Posterior cingulate gyrus (tissue), 11 donors: Measurements from ENCODE around the gene SSR3.
"Not testable (repeated sequence)": the region's sequence is repeated elsewhere in the genome, so short reads cannot be mapped to it uniquely, and the experiment has no call there.

Source experiments
- DNase-seq, 10 donors: peaks; one replicate each; pipeline versions ENCODE4 v3.0.0 to v3.0.0-alpha.2; 2020 to 2021; ENCODE audit warnings: mixed read lengths in 3 of 10
- intact Hi-C: fragments of 100-400 bp; cut with DNase I; formaldehyde crosslinking; loops from one replicate; pipeline ENCODE4 v1.15.1; 2023

The SSR3 gene

DNA sequence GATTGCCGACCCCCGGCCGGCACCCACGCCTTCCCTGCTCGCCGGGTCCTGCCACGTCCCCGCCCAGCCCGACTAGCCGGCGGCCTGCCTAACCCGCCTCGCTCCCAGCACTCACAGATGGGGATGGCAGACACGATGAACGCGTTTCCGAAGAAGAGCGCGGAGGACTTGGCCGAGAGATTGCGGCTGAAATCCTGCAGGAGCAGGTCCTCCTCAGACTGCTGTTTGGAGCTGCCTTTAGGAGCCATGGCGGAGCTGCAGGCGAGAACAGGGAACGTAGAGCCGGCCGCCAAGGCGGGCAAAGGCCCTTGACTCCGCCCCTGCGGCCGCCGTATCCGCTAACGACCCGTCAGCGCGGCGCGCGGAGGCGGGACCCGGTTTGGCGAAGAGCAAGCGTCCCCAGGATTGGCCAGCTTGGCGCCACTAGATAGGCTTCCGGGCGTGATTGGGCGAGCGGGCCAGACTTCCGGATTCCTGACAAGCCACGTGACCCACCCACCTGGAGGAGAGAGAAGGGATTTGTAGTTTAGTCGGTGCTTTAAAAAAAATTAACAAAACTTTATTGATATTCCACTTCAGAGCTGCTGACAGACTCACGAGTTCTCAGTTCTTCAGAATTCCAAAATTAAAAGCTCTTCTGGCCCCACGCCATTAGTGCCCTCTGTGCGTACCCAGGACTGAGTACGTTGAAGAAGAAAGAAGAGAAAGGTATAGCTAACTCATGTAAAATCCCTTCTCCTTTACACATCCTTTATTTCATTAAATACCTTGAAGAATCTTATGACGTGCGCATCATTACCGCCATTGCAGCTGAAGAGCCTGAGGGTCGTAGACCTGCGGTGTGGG lies at the start of gene SSR3:
SSR3 (minus strand) TSS at position 276 of the 846 bp plus-strand sequence; CDS start at position 248, 28 bp downstream.
- intact Hi-C loops: loop anchor here (2.0 to 5.0 kb wide), 3 partner anchors 120 to 527 kb away; partner anchors contain the start of gene TIPARP
- DNase-seq: peak; percentile 98 to 100 (median 99)

DNA sequence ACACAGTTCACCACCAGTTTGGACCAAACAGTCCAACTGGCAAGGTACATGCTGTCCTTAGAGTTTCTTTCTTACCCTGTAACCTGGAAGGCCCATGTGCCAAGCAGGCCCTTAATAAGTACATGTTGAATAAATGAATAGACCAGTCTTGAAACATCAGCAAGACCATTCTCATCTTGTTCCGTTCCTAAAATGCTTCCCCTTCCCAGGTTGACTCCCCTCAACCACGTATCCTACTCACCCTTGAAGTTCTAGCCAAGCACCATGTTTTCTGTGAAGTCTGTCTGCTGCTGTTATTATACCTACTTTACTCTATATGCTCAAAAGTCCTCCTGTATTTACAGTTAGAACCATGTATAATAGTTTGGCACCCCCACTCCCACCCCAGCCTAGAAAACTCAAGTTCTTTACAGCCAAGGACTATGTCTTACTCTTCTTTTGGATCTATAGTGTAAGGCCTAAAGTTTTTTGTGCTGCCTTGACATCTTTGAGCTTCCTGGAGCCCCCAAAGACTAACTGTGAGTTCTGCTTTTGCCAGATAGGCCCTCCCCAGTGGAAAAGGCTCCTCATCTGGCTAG lies 49.2 kb upstream of the SSR3 start:
- no peak for DNase-seq
- intact Hi-C loops: no loop called here

DNA sequence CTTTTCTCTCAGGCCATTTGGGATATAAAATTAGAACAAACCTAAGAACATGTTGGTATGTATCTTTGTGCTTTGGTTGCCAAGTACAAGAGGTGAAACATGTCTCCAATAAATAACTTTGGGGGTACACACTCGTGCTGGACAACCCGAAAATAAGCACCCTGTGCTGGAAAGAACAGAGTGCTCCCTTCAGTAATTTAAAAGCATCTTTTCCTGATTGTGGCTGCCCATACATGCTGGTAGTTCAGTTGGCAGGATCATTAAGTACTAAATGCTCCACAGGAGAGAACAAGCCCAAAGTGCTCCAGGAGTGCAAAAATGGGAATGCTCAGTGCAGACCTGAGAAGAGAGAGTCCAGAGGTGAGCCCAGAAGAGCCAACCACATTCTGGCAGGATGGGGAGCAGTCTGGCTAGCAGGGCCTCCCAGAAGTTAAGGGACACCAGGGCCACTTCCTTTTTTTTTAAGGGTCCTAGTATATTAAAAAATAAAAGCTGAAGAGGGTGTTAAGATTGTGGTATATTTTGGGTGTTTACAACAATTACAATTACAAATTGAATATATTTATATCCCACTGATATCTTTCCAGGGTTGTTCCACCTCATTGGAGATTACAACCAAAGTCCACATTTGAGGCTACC lies 48.6 kb upstream of the SSR3 start:
- DNase-seq: no peak
- intact Hi-C loops: no loop called here

DNA sequence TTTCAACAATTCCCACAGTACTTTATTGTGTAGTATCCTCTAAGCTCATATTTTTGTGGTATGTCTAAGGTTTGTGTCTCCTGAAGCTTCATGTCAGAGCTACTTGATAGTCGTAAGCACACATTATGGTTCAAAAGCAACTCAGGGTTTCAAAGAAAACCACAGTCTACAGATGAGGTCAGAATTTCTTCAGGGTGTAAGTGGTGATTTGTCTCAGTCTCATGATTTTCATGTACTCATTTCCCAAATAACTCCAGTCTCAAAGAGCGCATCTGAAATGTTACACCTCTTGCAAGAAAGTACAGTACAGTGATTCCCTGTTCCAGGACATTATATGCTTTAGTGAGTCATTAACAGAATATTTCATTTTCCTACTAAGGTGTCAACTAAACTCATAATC lies 47.5 kb upstream of the SSR3 start:
- intact Hi-C loops: no loop called here
- DNase-seq: no peak

DNA sequence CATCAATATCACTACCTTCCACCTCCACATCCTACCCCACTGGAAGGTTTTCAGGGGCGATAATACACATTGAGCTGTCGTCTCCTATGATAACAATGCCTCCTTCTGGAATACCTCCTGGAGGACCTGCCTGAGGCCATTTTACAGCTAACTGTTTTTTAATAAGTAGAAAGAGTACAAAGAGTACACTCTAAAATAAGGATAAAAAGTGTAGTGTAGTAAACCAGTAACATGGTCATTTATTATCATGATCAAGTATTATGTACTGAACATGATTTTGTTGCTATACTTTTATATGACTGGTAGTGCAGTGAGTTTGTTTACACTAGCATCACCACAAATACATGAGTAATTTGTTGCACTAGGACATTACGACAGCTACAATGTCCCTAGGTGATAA lies 46.6 kb upstream of the SSR3 start:
- intact Hi-C loops: no loop called here
- no peak for DNase-seq

DNA sequence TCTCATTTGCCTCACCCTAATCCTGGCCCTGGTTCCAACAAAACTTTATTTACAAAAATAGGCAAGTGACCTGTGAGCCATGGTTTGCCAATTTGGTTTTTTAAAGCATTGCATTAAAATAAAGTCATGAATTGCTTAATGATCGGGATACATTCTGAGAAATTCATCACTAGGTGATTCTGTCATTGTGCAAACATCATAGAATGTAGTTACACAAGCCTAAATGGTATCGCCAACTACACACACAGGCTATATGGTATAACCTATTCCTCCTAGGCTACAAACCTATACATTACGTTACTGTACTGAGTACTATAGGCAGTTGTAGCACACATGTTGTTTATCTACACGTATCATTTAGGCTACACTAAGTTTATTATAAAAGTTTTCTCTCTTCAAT lies 45.9 kb upstream of the SSR3 start:
- no peak for DNase-seq
- intact Hi-C loops: no loop called here

DNA sequence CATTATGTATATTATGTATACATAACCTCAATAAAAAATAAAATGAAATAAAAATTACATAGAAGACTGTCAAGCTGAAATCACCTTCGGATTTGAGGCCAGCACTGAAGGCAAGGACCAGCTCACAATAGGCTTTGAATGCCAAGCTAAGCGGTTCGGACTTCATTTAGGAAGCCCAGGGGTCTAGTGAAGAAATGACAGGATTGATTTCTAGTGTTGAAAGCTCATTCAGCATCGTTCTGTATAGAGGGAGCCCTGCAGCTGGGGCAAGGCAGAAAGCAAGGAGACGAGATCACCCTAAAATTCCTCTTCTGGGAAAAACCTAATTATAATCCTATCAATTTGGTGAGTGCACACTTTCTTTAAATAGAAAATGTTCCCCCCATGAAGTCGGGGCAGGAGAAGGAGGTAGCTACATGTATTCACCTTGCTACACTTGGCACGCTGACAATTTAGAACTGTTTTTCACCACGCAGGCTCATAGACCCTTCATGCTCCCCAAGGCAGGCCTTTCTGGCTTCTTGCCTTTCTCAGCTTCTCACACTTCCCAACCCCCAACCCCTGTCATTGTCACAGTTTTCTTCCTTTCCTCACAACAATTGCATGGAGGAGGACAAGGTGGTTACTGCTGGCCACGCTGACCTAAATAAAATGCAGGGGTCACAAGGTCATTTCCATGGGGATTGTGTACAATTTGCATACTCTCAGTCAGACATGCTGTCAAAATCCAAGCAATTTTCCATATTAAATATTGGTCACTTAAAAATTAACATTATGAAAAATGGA lies 44.4 kb upstream of the SSR3 start:
- no peak for DNase-seq
- intact Hi-C loops: no loop called here

DNA sequence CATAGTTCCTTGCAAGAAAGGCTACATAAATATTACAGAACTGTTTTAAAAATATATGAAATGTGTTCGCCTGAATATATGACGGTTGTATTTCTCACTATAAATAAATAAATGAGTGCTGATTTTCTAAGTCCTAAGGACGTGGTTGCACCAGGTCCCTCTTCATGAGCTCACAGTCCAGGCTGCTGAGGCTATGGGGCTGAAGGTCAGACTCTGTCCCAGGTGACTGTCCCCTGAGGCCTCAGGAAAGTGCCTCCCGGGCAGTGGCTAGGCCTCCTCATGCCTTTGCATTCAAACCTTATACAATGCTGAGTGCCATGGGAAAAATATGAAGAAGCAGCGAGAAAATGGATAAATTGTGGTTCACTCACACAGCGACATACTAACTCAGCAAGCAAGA lies 43.5 kb upstream of the SSR3 start:
- intact Hi-C loops: no loop called here
- no peak for DNase-seq

DNA sequence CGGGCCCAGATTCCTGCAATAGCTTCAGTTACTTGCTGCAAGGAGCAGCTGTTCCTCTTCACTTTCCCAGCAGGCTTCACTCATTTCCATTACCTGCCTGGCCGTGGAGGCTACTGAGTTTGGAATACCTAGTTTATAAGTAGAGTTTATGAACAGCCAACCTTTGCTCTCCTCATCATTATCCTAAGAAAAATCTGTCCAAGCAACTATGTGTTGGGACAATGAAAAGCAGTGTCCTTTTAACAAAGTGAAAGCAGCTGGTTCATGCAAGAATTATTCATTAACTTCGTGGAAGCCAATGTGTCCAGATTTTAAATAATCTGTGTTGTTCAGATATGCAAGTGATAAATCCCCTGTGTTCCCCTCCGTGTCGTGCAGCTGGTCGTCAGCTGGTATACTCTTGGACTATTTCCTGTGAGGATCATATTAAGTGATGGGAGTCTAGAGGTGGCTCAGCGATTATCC lies 39.3 kb upstream of the SSR3 start:
- no peak for DNase-seq
- intact Hi-C loops: no loop called here

DNA sequence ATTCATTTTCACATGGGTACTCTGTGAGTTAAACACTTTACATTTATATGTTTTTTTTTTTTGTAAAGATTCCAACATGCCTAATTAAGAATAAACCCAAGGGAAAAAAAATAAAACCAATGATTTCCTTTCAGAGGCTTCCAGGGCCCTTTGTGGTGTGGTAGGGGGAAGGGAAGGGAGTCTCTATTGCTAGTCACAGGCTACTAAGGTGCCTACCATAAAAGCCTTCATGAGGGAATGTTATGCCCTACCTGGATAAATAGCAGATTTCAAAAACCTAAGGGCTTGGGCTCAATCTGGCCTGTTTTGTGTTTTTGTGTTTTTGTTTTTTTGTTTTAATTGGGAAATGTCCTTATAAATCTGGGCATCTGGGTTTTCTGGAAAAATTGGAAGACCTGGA lies 38.9 kb upstream of the SSR3 start:
- no peak for DNase-seq
- intact Hi-C loops: no loop called here

DNA sequence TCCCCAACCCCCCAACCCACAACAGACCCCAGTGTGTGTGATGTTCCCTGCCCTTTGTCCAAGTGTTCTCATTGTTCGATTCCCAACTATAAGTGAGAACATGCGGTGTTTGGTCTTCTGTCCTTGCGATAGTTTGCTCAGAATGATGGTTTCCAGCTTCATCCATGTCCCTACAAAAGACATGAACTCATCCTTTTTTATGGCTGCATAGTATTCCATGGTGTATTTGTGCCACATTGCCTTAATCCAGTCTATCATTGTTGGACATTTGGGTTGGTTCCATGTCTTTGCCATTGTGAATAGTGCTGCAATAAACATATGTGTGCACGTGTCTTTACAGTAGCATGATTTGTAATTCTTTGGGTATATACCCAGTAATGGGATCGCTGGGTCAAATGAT lies 34.9 kb upstream of the SSR3 start:
- intact Hi-C loops, DNase-seq: not testable (repeated sequence)

DNA sequence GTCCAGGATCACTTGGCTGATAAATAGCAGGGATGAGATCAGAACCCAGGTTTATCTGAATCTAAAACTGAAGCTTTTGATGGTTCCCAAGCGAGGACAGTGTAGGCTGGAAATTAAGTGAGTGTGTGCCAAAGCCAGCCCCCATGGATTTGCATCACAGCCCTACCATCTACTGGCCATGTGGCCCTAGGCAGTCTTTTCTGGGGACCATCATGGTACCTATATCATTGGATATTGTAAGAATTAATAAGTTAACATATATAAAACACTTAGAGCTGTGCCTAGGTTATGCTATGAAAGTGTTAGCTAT lies 32.8 kb upstream of the SSR3 start:
- intact Hi-C loops: no loop called here
- no peak for DNase-seq

DNA sequence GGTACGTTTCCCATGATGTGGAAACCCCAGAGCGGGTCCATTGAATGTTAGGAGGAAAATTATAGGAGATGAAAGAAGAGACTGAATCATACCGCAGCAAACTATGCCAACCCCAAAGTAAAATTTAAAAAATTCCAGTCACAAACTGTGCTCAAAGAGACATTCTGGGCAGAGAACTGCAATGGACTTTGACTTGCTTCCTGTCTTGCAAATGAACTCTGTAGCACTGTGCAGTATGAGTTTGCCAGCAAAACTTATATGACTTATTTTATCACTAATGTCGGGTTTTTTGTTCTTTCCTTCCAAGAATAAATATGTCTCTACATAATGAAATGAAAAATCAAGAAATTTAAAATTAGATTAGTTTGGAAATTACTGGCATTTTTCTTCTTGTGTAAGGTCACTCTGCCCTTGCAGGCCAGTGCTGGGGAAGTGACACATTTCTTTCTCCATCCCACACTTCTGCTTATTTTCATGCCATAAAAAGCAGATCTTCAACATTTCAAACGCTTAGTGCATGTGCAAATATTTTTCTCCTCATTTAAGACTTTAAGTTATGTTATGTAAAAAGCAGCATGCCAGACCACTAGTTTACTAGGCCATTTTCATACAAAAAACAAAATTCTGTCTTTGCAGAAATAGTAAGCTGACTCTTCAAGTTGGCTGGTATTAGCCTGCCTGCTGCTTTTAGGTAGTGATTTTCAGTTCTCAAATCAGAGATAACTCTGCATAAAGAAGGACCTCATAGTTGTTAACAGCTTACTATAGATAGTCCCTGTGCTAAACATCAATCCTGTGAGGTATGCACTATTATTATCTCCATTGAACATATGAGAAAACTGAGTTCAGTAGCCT lies 32.2 kb upstream of the SSR3 start:
- no peak for DNase-seq

DNA sequence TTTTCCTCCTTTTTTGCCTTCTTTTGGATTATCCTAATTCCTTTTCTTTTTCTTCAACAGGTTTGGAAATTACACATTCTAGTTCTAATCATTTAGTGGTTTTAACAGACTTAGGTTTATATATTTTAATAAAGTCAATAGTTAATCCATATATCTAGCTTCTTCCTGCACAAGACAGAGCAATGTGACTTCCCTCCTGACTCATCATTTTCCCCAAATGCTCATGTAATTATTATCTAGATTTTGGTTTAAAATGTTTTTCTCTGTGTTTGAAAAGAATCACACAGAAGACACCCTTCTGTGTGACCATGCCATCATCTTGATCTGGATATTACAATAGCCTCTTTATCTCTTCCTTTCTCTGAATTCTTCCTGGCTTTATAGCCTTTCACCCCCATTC lies 28.6 kb upstream of the SSR3 start:
- intact Hi-C loops: no loop called here
- DNase-seq: no peak

More for the DNA sequence above, 32.2 kb upstream of the SSR3 start:
- intact Hi-C loops: no loop called here

DNA sequence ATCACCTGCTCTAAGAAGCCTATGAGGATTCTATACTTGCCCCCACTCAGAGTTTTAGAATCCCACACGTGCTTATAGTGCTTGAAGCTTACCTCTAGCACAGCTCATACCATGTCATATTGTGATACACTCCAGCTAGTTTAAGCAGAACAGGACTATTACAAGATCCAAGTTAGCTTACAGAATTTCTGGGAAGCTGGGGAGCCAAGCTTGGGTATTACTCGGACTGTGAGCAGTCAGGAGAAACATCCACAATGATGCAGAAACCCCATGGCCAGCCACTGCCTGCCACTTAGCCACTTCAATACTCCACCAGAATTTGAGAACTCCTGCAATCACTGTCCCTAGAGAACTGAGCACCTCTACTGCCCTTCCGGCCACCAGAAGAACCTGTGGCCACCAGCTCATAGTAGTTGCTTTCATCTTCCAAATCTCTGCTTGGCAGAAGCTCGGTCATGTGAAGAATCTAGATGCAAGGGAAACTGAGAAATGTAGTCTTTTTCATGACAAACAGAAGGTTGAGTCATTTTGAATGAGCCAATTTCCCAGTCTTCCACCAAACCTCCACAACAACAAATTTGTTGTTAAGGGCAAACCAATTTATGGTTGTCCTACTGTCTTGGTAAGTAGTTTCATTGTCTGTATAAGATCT lies 27.7 kb upstream of the SSR3 start:
- intact Hi-C loops: no loop called here
- no peak for DNase-seq

DNA sequence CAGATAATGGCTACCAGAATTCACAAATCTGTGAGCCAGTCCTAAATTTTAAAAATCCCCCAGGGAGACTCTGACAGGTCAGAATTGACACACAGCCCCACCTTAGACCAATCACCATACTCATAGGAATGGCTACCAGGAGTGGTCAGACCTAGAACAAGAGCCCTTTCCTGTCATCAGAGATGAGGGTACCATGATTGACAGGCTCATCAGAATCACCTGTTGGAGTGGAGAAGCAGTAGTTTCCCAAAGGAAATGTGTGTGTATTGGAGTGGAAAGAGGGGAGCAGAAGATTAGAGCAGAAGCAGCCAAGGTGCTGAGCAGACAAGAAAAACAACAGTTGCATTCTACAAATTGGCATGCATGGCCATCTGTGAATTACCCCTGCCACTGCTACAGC lies 27.0 kb upstream of the SSR3 start:
- no peak for DNase-seq
- intact Hi-C loops: no loop called here

DNA sequence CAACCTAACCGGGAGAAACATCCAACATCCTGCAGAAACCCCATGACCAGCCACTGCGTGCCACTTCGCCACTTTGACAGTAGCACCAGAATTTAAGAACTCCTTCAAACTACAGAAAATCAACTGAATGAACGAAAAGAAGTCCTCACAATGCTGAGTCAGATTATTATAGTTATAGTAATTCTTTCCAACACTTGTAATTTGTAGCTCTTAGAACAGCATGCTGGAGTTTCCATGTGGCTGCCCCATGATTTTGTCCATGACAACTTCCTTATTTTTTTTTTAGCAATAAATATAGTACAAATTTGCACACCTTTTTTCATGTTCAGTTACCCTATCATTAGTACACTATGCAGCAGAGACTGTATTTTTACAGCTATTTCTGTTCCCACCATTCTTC lies 26.1 kb upstream of the SSR3 start:
- DNase-seq: no peak
- intact Hi-C loops: no loop called here

DNA sequence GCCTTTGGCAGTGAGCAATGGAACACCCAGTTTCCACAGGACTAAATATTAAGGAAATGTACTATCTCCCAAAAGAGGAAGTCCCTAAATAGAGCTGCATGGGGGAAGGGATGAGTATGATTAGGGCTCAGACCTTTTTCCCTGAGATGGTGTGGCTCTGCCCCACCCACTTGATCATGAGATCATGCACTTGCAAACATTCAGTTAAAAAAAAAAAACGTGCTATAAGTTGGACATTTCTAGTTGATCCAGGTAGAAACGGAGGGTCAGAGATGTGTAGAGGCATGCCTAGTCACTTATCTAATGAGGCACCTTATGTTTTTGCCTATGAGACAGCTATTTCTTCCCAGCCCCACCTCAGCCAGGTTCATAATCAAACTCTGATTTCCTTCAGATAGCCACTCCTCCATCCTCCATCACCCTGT lies 24.5 kb upstream of the SSR3 start:
- no peak for DNase-seq

DNA sequence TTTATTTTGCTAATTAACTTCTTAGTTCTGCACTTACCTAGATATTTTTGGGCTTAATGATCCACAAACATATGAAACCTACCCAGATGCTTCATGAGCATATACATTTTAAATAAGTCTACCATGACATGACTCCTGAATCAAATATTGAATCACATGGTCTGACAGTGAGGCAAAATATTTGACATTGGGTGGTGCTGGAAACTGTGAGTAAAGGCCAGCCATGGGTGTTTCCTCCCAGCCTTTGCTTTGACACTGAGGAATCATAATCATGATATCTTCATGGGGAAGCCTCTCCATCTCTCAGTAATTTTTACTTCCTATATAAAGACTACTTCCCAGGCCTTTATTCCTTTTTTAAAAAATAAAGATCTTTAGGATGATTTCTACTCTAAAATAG lies 22.8 kb upstream of the SSR3 start:
- intact Hi-C loops: no loop called here
- DNase-seq: no peak

More for the DNA sequence above, 24.5 kb upstream of the SSR3 start:
- intact Hi-C loops: no loop called here
